ENCODE results near the gene KCNAB1. TPM values are rescaled to one million over a fixed set of nuclear protein-coding genes. Genes with fewer than 3 reads are reported as not detected.

The KCNAB1 gene
- total RNA-seq, 1 experiment from 2014 or later = 1.0 TPM

DNA sequence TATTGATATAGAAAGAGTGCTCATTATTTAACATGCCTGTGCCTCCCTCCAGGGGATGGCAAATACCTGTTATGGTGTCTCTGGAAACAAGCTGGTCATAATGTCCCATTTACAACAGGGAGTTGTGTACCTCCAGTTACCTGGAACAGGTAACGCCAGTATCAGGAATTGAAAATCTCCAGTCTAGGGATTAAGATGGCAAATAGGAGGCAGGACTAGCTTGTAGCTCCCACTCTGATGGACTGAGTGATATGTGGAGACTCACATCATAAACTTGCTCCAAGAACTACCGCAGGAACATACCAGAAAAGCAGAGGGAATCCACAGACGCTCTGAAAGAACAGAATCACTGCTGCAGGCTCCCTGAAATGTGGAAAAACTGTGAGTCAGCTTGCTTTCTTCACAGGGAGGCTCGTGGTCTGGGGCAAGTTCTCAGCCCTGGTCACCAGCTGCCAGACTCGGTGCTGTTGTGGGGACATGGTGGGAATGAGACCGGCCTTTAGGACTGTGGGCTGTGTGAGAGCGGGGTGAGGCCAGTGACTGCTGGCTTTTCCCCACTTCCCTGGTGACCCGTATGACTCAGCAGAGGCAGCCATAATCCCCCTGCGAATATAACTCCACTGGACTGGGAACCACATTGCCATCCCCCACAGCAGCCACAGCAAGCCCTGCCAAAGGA, 97.4 kb downstream of the KCNAB1 start:
- TF ChIP-seq NR1H2 (CRISPR knock-in tag; IDR thresholded peaks at IDR 0.05) (no peak), NFYB (CRISPR knock-in tag; conservative IDR thresholded peaks at IDR 0.05; ENCODE audit: low read depth) (no peak), TEAD1 (CRISPR knock-in tag; IDR thresholded peaks at IDR 0.05) (no peak), OVOL2 (CRISPR knock-in tag; IDR thresholded peaks at IDR 0.05; ENCODE audit: borderline replicate concordance) (no peak), MYBL2 (CRISPR knock-in tag; IDR thresholded peaks at IDR 0.05) (no peak), EMX1 (CRISPR knock-in tag; IDR thresholded peaks at IDR 0.05) (no peak), ZNF671 (CRISPR knock-in tag; IDR thresholded peaks at IDR 0.05) (no peak)
- TF ChIP-seq, protein P1, sequence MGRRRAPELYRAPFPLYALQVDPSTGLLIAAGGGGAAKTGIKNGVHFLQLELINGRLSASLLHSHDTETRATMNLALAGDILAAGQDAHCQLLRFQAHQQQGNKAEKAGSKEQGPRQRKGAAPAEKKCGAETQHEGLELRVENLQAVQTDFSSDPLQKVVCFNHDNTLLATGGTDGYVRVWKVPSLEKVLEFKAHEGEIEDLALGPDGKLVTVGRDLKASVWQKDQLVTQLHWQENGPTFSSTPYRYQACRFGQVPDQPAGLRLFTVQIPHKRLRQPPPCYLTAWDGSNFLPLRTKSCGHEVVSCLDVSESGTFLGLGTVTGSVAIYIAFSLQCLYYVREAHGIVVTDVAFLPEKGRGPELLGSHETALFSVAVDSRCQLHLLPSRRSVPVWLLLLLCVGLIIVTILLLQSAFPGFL (CRISPR knock-in tag; IDR thresholded peaks at IDR 0.05; ENCODE audit: borderline replicate concordance) = no peak
- TF ChIP-seq, protein P2, sequence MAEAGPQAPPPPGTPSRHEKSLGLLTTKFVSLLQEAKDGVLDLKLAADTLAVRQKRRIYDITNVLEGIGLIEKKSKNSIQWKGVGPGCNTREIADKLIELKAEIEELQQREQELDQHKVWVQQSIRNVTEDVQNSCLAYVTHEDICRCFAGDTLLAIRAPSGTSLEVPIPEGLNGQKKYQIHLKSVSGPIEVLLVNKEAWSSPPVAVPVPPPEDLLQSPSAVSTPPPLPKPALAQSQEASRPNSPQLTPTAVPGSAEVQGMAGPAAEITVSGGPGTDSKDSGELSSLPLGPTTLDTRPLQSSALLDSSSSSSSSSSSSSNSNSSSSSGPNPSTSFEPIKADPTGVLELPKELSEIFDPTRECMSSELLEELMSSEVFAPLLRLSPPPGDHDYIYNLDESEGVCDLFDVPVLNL (CRISPR knock-in tag; IDR thresholded peaks at IDR 0.05; ENCODE audit: borderline replicate concordance, low read depth) = no peak
- TF ChIP-seq, protein P3, sequence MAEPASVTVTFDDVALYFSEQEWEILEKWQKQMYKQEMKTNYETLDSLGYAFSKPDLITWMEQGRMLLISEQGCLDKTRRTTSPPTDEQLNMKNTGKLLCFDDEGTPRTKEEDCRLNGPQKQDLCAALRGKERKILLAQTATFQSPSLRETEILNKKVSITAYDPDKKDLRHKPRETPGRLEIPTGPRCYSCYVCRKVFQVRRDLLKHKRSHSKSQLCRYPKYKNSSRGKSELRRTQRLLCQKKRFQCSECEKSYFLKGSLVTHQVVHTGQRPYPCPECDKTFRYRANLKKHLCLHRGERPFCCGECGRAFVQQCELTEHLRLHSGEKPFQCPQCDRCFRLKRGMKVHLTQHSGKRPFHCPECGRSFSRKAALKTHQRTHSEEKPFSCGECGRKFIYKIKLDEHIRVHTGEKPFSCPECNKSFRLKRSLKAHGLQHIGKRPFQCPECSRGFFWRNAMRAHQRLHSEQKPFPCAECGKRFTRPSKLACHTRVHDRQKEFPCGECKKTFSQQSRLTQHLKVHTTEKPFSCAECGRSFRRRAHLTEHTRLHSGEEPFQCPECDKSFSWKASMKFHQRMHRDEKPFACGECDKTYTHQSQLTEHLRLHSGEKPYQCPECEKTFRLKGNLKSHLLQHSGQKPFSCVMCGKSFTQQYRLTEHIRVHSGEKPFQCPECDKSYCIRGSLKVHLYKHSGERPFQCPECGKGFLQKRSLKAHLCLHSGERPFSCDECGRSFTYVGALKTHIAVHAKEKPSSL (CRISPR knock-in tag; conservative IDR thresholded peaks at IDR 0.05) = no peak
- TF ChIP-seq, protein P4, sequence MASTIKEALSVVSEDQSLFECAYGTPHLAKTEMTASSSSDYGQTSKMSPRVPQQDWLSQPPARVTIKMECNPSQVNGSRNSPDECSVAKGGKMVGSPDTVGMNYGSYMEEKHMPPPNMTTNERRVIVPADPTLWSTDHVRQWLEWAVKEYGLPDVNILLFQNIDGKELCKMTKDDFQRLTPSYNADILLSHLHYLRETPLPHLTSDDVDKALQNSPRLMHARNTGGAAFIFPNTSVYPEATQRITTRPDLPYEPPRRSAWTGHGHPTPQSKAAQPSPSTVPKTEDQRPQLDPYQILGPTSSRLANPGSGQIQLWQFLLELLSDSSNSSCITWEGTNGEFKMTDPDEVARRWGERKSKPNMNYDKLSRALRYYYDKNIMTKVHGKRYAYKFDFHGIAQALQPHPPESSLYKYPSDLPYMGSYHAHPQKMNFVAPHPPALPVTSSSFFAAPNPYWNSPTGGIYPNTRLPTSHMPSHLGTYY (CRISPR knock-in tag; IDR thresholded peaks at IDR 0.05) = no peak
- Mint-ChIP-seq H3K4me3 (no peak overlapping the region), H3K27ac (no peak overlapping the region), H3K4me1 (peaks cover 5% of the 10 kb centered on the region), H3K9me3 (peaks cover 34% of the 10 kb centered on the region), H3K36me3 (peaks cover 10% of the 10 kb centered on the region; the same call in 1 of the 2 replicates), H3K27me3 (ENCODE audit: low read depth) (no peaks in the 10 kb centered on the region)
- CTCF ChIA-PET = no interaction called here
- DNase-seq (ENCODE audit: low spot score) = no peak
- POLR2A ChIA-PET = no interaction called here
- ATAC-seq = peak; percentile 32; the same call in 1 of the 2 replicates

DNA sequence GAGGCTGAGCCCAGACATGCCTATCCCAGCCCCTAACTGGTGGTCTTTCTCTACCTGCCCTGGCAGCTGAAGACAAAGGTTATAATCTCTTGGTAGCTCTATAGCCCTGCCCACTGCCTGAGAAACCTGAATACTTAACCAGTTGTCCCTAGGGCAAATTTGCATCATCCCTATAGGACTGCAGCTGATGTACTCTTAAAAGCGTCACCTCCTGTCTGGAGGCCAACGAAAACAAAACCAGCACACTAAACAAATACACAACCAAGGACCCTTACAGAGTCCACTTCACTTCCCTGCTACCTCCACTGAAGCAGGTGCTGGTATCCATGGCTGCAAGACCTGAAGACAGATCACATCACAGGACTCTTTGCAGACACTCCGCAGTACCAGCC, 98.0 kb downstream of the KCNAB1 start:
- Mint-ChIP-seq H3K36me3 (peaks cover 10% of the 10 kb centered on the region; the same call in 1 of the 2 replicates), H3K27me3 (ENCODE audit: low read depth) (no peaks in the 10 kb centered on the region), H3K4me3 (no peak overlapping the region), H3K4me1 (peaks cover 5% of the 10 kb centered on the region), H3K9me3 (peaks cover 38% of the 10 kb centered on the region), H3K27ac (no peak overlapping the region)
- ChIA-PET POLR2A (no interaction called here), CTCF (interaction anchor here (0.6 kb wide), 1 partner anchor 53 kb away, joined by 5 read pairs; no protein-coding TSS in a partner anchor)
- no peak for DNase-seq (ENCODE audit: low spot score)
- ATAC-seq = peak; percentile 55; the same call in 1 of the 2 replicates
- TF ChIP-seq HMGA2 (CRISPR knock-in tag; IDR thresholded peaks at IDR 0.05) (no peak), PRRX2 (CRISPR knock-in tag; IDR thresholded peaks at IDR 0.05) (no peak), GABPB1 (CRISPR knock-in tag; IDR thresholded peaks at IDR 0.05) (no peak), OVOL2 (CRISPR knock-in tag; IDR thresholded peaks at IDR 0.05; ENCODE audit: borderline replicate concordance) (no peak), ZNF671 (CRISPR knock-in tag; IDR thresholded peaks at IDR 0.05) (no peak), NFATC4 (CRISPR knock-in tag; IDR thresholded peaks at IDR 0.05) (no peak), ATF1 (CRISPR knock-in tag; IDR thresholded peaks at IDR 0.05) (no peak), TEAD1 (CRISPR knock-in tag; IDR thresholded peaks at IDR 0.05) (no peak), CREM (CRISPR knock-in tag; IDR thresholded peaks at IDR 0.05) (no peak), SMAD3 (CRISPR knock-in tag; IDR thresholded peaks at IDR 0.05; ENCODE audit: borderline replicate concordance) (no peak), CBFB (CRISPR knock-in tag; IDR thresholded peaks at IDR 0.05; ENCODE audit: low read depth) (no peak), MYBL2 (CRISPR knock-in tag; IDR thresholded peaks at IDR 0.05) (no peak), GRHL2 (CRISPR knock-in tag; IDR thresholded peaks at IDR 0.05; ENCODE audit: insufficient replicate concordance, severe bottlenecking) (no peak), ZNF121 (CRISPR knock-in tag; IDR thresholded peaks at IDR 0.05) (no peak)
- TF ChIP-seq, protein P5, sequence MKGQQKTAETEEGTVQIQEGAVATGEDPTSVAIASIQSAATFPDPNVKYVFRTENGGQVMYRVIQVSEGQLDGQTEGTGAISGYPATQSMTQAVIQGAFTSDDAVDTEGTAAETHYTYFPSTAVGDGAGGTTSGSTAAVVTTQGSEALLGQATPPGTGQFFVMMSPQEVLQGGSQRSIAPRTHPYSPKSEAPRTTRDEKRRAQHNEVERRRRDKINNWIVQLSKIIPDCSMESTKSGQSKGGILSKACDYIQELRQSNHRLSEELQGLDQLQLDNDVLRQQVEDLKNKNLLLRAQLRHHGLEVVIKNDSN (CRISPR knock-in tag; IDR thresholded peaks at IDR 0.05) = no peak
- TF ChIP-seq, protein P6, sequence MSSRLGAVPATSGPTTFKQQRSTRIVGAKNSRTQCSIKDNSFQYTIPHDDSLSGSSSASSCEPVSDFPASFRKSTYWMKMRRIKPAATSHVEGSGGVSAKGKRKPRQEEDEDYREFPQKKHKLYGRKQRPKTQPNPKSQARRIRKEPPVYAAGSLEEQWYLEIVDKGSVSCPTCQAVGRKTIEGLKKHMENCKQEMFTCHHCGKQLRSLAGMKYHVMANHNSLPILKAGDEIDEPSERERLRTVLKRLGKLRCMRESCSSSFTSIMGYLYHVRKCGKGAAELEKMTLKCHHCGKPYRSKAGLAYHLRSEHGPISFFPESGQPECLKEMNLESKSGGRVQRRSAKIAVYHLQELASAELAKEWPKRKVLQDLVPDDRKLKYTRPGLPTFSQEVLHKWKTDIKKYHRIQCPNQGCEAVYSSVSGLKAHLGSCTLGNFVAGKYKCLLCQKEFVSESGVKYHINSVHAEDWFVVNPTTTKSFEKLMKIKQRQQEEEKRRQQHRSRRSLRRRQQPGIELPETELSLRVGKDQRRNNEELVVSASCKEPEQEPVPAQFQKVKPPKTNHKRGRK (CRISPR knock-in tag; IDR thresholded peaks at IDR 0.05; ENCODE audit: borderline replicate concordance) = no peak
- TF ChIP-seq, protein P7, sequence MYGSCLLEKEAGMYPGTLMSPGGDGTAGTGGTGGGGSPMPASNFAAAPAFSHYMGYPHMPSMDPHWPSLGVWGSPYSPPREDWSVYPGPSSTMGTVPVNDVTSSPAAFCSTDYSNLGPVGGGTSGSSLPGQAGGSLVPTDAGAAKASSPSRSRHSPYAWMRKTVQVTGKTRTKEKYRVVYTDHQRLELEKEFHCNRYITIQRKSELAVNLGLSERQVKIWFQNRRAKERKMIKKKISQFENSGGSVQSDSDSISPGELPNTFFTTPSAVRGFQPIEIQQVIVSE (CRISPR knock-in tag; IDR thresholded peaks at IDR 0.05; ENCODE audit: borderline replicate concordance) = no peak
- TF ChIP-seq, protein P8, sequence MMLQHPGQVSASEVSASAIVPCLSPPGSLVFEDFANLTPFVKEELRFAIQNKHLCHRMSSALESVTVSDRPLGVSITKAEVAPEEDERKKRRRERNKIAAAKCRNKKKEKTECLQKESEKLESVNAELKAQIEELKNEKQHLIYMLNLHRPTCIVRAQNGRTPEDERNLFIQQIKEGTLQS (CRISPR knock-in tag; conservative IDR thresholded peaks at IDR 0.05) = no peak

All from WTC11 (cell line).